HepG2 (cell line): ENCODE data around the gene SFXN5. TPM values are rescaled to one million over a fixed set of nuclear protein-coding genes. Genes with fewer than 3 reads are reported as not detected.

Experiments
- ATAC-seq: fragments of 200-7000 bp; cut with Tn5 transposase; 3 replicates; pipeline ENCODE4 v1.9.1; 2020; ENCODE audit warnings: mild to moderate bottlenecking, moderate library complexity
- BruUV-seq: library from RNA; stranded (reverse); fragments of 400-500 nt; replicated peaks from 2 replicates; lab custom pipeline; 2021; lab: Mats Ljungman, UMichigan
- CTCF ChIA-PET: fragments of 300-600 bp; formaldehyde crosslinking; extraction: SDS; loops from one replicate; lab custom pipeline; 2021; ENCODE audit warnings: low total read pairs, inconsistent platforms, low intra/inter-chr PET ratio; lab: Yijun Ruan, JAX
- POLR2A ChIA-PET: fragments of 350-600 bp; sonication (Branson Sonifier 250); formaldehyde crosslinking; loops from one replicate; lab custom pipeline; 2020; ENCODE audit warnings: antibody characterized with exemption, inconsistent platforms; lab: Yijun Ruan, JAX
- DNase-seq: peaks from one replicate; pipeline ENCODE4 v3.0.0-alpha.2; 2015; ENCODE audit warnings: low spot score
- FAIRE-seq: peaks from 3 replicates; lab custom pipeline; 2011; peaks lifted over from hg19 to GRCh38; lab: Jason Lieb, UNC
- H2AFZ ChIP-seq: one replicate; pipeline ENCODE4 v1.6.1; 2011; ENCODE audit warnings: low read length, inconsistent platforms
- H3K27ac ChIP-seq: fragments of 300-600 bp; 3 replicates; pipeline ENCODE4 v1.8.0; 2011; ENCODE audit warnings: mixed run types, mild to moderate bottlenecking, mixed read lengths, low read length, inconsistent platforms; ENCODE audit not compliant: insufficient read depth; ENCODE audit errors: extremely low read length
- H3K27me3 ChIP-seq, 2 experiments: fragments of 200-600 bp in 1 of 2; 2 replicates in 1 of 2; 3 replicates in 1 of 2; pipeline versions ENCODE4 v1.6.0 to v1.8.0; 2011; ENCODE audit warnings: low read length in 2 of 2, mild to moderate bottlenecking in 2 of 2, moderate library complexity in 2 of 2, inconsistent platforms in 1 of 2; ENCODE audit not compliant: insufficient read depth in 2 of 2, control insufficient read depth in 1 of 2
- H3K36me3 ChIP-seq, 2 experiments: fragments of 200-600 bp in 1 of 2; replicated peaks in 1 of 2; 2 replicates in 1 of 2; 3 replicates in 1 of 2; pipeline versions ENCODE4 v1.5.1 to v1.8.0; 2011; ENCODE audit warnings: low read length in 2 of 2, inconsistent platforms in 1 of 2; ENCODE audit not compliant: insufficient read depth in 2 of 2, control insufficient read depth in 1 of 2
- H3K4me1 ChIP-seq: 2 replicates; pipeline ENCODE4 v1.5.1; 2012; ENCODE audit warnings: low read length, inconsistent platforms; ENCODE audit not compliant: insufficient read depth
- H3K4me2 ChIP-seq: 2 replicates; pipeline ENCODE4 v1.6.0; 2011; ENCODE audit warnings: low read depth, low read length, inconsistent platforms
- H3K4me3 ChIP-seq, 3 experiments: fragments of 200-600 bp in 1 of 3; sonication (generic), shearing (Covaris generic) in 1 of 3; replicated peaks in 1 of 3; 2 replicates each; pipeline ENCODE4 v1.5.1; 2011 to 2016; ENCODE audit warnings: low read length in 3 of 3, inconsistent platforms in 2 of 3, low read depth in 2 of 3, mild to moderate bottlenecking in 2 of 3, control low read depth in 1 of 3, mixed read lengths in 1 of 3; ENCODE audit not compliant: insufficient read depth in 1 of 3
- H3K79me2 ChIP-seq: one replicate; pipeline ENCODE4 v1.6.1; 2011; ENCODE audit warnings: low read length, inconsistent platforms; ENCODE audit not compliant: insufficient read depth
- H3K9ac ChIP-seq: 2 replicates; pipeline ENCODE4 v1.6.0; 2011; ENCODE audit warnings: mild to moderate bottlenecking, low read depth, low read length, inconsistent platforms; ENCODE audit not compliant: insufficient read depth
- H3K9me3 ChIP-seq: 2 replicates; pipeline ENCODE4 v1.5.1; 2012; ENCODE audit warnings: mild to moderate bottlenecking, low read length
- H4K20me1 ChIP-seq: 2 replicates; pipeline ENCODE4 v1.6.0; 2011; ENCODE audit warnings: inconsistent platforms, mild to moderate bottlenecking, low read length, moderate library complexity; ENCODE audit not compliant: insufficient read depth
- IKZF4 ChIP-seq: sonication (generic); formaldehyde crosslinking; IDR thresholded peaks from 2 replicates; pipeline ENCODE4 v1.5.1; 2020; ENCODE audit warnings: borderline replicate concordance, mild to moderate bottlenecking, low read depth, missing genetic modification reagents; ENCODE audit errors: not compliant biosample characterization
- JDP2 ChIP-seq: sonication (generic); formaldehyde crosslinking; IDR thresholded peaks from 2 replicates; pipeline ENCODE4 v1.8.1; 2022; ENCODE audit warnings: missing genetic modification reagents, borderline replicate concordance
- MAFK ChIP-seq, 2 experiments: IDR thresholded peaks in 1 of 2; conservative IDR thresholded peaks in 1 of 2; 2 replicates each; pipeline ENCODE4 v1.6.1; 2011; ENCODE audit warnings: improper control_type of control experiment in 2 of 2, low read length in 2 of 2
- NBN ChIP-seq: fragments of 450-650 bp; conservative IDR thresholded peaks from 2 replicates; pipeline ENCODE4 v1.6.1; 2017
- SNAI1 ChIP-seq: sonication (generic); formaldehyde crosslinking; IDR thresholded peaks from 2 replicates; pipeline ENCODE4 v1.5.0; 2020; ENCODE audit warnings: mild to moderate bottlenecking, missing genetic modification reagents, borderline replicate concordance
- SP140L ChIP-seq: sonication (generic); formaldehyde crosslinking; IDR thresholded peaks from 2 replicates; pipeline ENCODE4 v1.4.0; 2020; ENCODE audit warnings: missing genetic modification reagents, borderline replicate concordance
- TCF7 ChIP-seq: sonication (generic); IDR thresholded peaks from 2 replicates; pipeline ENCODE4 v1.6.1; 2016; ENCODE audit warnings: antibody characterized with exemption, low read depth
- ZNF432 ChIP-seq: sonication (generic); formaldehyde crosslinking; IDR thresholded peaks from 2 replicates; pipeline ENCODE4 v1.5.0; 2020; ENCODE audit warnings: missing genetic modification reagents, mild to moderate bottlenecking, borderline replicate concordance
- ZNF501 ChIP-seq: sonication (generic); formaldehyde crosslinking; IDR thresholded peaks from 2 replicates; pipeline ENCODE4 v1.5.1; 2020; ENCODE audit warnings: mild to moderate bottlenecking, moderate library complexity, missing genetic modification reagents
- ZNF549 ChIP-seq: sonication (generic); formaldehyde crosslinking; IDR thresholded peaks from 2 replicates; pipeline ENCODE4 v1.5.0; 2020; ENCODE audit warnings: missing genetic modification reagents
- WGBS: methylation state at CpG from one replicate; pipeline ENCODE4 v1.1.6; 2017; ENCODE audit warnings: low lambda C conversion rate; 5-methylcytosine and 5-hydroxymethylcytosine counted together
- in situ Hi-C: cut with HindIII; loops from 2 replicates; pipeline ENCODE4 v1.10.0; 2017; ENCODE audit warnings: low pct_unique_long_range_greater_than_20kb; ENCODE audit not compliant: extremely low pct_ligation_motif_present
- intact Hi-C: fragments of 100-400 bp; cut with micrococcal nuclease; formaldehyde crosslinking; loops from one replicate; pipeline ENCODE4 v1.10.0; 2022; ENCODE audit not compliant: unreplicated experiment
- polyA plus RNA-seq, 8 experiments: library from polyadenylated mRNA; depleted of rRNA in 3 of 8; stranded (reverse) in 7 of 8; unstranded in 1 of 8; fragments of >200 nt; fragmentation: Illumina TruSeq in 4 of 8; extraction: Trizol in 4 of 8; gene quantifications; 2 replicates each; pipeline versions ENCODE4 v1.2.1 to v1.2.3, GENCODE V29; 2011 to 2016; ENCODE audit warnings: low read depth in 4 of 8, missing spikeins in 1 of 8, mixed read lengths in 1 of 8; ENCODE audit not compliant: insufficient read depth in 1 of 8
- total RNA-seq, 5 experiments: library from RNA; depleted of rRNA; stranded (reverse); fragments of >200 nt; fragmentation: Illumina TruSeq; extraction: Trizol; gene quantifications; 2 replicates each; pipeline ENCODE4 v1.2.3, GENCODE V29; 2016; ENCODE audit warnings: low read depth in 1 of 5
- TF ChIP-seq, protein P1 (sequence below): sonication (generic); formaldehyde crosslinking; IDR thresholded peaks from 2 replicates; pipeline ENCODE4 v1.4.0; 2020; ENCODE audit warnings: missing genetic modification reagents, borderline replicate concordance
- TF ChIP-seq, protein P2 (sequence below): IDR thresholded peaks from 2 replicates; pipeline ENCODE4 v1.6.1; 2016; ENCODE audit warnings: low read depth, control low read depth
- TF ChIP-seq, protein P3 (sequence below): sonication (generic); formaldehyde crosslinking; IDR thresholded peaks from 2 replicates; pipeline ENCODE4 v1.4.0; 2020; ENCODE audit warnings: missing genetic modification reagents, borderline replicate concordance

SFXN5 gene
- total and polyA plus RNA-seq, 2 of the 13 experiments (the other 11 are each of a cell fraction or from before 2014, with no cell fraction given): 34.9 to 37.4 TPM

DNA sequence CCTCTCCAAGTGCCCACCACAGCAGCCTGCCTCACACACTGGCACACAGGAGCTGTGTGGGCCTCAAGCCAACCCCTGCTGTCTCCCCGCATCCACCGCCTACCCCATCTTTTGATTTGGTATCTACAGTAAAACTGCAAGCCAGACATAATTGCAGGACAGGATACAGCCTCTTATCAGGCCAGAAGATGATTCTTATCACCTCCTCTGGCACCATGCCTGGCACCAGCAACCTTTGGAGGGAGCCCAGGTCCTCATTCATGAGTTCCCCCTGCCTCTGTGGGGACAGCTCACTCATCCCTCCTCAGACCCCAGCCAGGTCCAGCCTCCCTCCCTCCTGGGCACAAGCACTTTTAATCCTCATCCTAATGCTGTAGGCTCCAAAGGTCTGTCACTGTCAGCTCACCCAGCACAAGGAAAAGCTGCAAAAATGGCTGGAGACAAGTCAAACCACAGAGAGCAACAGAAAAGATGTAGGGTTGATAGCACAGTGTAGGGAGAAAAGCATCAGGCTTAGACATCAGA, 31.6 kb upstream of the SFXN5 start:
- in situ Hi-C loops (no loop called here), intact Hi-C loops (no loop called here)
- FAIRE-seq (no peak), ATAC-seq (no peak), DNase-seq (no peak)
- Histone ChIP-seq H3K27me3 (no peaks in the 10 kb centered on the region), H3K4me3 (no peak overlapping the region), H3K4me2 (no peak overlapping the region), H4K20me1 (peaks cover 33% of the 10 kb centered on the region; the same call in 1 of the 2 replicates), H3K9me3 (no peaks in the 10 kb centered on the region), H3K36me3 (peaks cover 7 to 8% of the 10 kb centered on the region in 2 experiments; a peak in 4 of 5 replicates), H3K4me1 (peaks cover 22% of the 10 kb centered on the region), H3K27ac (no peak overlapping the region), H3K9ac (no peak overlapping the region), H2AFZ (no peak overlapping the region), H3K79me2 (peaks cover 41% of the 10 kb centered on the region)
- ChIA-PET POLR2A (no interaction called here), CTCF (no interaction called here)
- peak; percentile 33 to 54; a peak in 3 of 4 replicates for TF ChIP-seq MAFK (conservative IDR thresholded peaks at IDR 0.05 in 1 of 2, IDR thresholded peaks at IDR 0.05 in 1 of 2; ENCODE audit: low read length in 2 of 2)
- TF ChIP-seq SP140L: no peak
- 95% methylated on average over 2 of the region's 2 CpGs for WGBS
- BruUV-seq: no TSS peak

DNA sequence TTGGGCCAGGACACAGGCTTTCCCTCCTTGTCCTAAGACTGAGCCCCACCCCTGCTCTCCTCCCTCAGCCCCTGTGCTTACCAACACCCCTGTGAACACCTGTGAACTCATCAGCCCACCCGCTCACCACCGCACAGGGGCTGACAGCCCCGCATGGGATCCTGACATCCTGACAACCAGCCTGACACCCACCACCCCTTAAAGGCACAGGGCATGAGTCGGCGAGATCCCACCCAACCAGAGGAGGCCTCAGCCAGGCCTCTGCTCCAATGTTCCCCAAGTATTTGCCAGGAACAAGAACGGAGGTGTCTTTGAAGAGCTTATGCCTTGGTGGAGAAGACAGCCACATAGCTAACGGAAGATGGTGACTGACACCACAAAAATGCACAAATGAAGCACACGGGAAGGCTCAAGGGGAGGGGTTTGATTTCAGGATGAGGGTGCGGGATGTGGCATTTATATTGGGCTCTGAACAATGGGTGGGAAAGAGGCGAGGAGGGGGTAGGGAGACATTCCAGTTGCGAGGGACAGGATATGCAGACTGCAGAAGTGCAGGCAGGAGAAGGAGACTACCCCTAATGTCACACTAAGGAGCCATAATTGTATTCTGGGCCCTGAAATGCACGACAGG, 30.2 kb upstream of the SFXN5 start:
- Histone ChIP-seq H3K79me2 (peaks cover 33% of the 10 kb centered on the region), H3K4me2 (no peak overlapping the region), H3K9ac (no peak overlapping the region), H4K20me1 (peaks cover 30% of the 10 kb centered on the region; the same call in 1 of the 2 replicates), H3K27me3 (no peaks in the 10 kb centered on the region), H2AFZ (no peak overlapping the region), H3K36me3 (peaks cover 7 to 8% of the 10 kb centered on the region in 2 experiments; a peak in 3 of 5 replicates), H3K4me1 (peaks cover 22% of the 10 kb centered on the region), H3K9me3 (no peaks in the 10 kb centered on the region), H3K27ac (no peak overlapping the region), H3K4me3 (no peak overlapping the region)
- FAIRE-seq: no peak
- no peak for DNase-seq
- CTCF ChIA-PET: no interaction called here
- WGBS: 96% methylated on average over 12 of the region's 12 CpGs
- POLR2A ChIA-PET: no interaction called here
- no peak for ATAC-seq
- in situ Hi-C loops (no loop called here), intact Hi-C loops (no loop called here)
- no TSS peak for BruUV-seq
- TF ChIP-seq IKZF4 (CRISPR knock-in tag): no peak
- TF ChIP-seq SNAI1 (CRISPR knock-in tag): no peak
- no peak for TF ChIP-seq NBN
- TF ChIP-seq ZNF432 (CRISPR knock-in tag): no peak
- TF ChIP-seq TCF7: no peak
- TF ChIP-seq, protein P1, sequence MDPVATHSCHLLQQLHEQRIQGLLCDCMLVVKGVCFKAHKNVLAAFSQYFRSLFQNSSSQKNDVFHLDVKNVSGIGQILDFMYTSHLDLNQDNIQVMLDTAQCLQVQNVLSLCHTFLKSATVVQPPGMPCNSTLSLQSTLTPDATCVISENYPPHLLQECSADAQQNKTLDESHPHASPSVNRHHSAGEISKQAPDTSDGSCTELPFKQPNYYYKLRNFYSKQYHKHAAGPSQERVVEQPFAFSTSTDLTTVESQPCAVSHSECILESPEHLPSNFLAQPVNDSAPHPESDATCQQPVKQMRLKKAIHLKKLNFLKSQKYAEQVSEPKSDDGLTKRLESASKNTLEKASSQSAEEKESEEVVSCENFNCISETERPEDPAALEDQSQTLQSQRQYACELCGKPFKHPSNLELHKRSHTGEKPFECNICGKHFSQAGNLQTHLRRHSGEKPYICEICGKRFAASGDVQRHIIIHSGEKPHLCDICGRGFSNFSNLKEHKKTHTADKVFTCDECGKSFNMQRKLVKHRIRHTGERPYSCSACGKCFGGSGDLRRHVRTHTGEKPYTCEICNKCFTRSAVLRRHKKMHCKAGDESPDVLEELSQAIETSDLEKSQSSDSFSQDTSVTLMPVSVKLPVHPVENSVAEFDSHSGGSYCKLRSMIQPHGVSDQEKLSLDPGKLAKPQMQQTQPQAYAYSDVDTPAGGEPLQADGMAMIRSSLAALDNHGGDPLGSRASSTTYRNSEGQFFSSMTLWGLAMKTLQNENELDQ (CRISPR knock-in tag): no peak
- TF ChIP-seq, protein P2, sequence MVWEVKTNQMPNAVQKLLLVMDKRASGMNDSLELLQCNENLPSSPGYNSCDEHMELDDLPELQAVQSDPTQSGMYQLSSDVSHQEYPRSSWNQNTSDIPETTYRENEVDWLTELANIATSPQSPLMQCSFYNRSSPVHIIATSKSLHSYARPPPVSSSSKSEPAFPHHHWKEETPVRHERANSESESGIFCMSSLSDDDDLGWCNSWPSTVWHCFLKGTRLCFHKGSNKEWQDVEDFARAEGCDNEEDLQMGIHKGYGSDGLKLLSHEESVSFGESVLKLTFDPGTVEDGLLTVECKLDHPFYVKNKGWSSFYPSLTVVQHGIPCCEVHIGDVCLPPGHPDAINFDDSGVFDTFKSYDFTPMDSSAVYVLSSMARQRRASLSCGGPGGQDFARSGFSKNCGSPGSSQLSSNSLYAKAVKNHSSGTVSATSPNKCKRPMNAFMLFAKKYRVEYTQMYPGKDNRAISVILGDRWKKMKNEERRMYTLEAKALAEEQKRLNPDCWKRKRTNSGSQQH (CRISPR knock-in tag): no peak
- TF ChIP-seq JDP2 (CRISPR knock-in tag): no peak
- no peak for TF ChIP-seq ZNF549 (CRISPR knock-in tag)
- TF ChIP-seq ZNF501 (CRISPR knock-in tag): no peak
- TF ChIP-seq, protein P3, sequence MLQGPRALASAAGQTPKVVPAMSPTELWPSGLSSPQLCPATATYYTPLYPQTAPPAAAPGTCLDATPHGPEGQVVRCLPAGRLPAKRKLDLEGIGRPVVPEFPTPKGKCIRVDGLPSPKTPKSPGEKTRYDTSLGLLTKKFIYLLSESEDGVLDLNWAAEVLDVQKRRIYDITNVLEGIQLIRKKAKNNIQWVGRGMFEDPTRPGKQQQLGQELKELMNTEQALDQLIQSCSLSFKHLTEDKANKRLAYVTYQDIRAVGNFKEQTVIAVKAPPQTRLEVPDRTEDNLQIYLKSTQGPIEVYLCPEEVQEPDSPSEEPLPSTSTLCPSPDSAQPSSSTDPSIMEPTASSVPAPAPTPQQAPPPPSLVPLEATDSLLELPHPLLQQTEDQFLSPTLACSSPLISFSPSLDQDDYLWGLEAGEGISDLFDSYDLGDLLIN: no peak
